Germinal center (tissue), 1 donor: Measurements from ENCODE around the gene TOM1.

Experiments
- DNase-seq: peaks from one replicate; pipeline ENCODE4 v3.0.0; 2012; ENCODE audit warnings: mixed read lengths, low spot score

The TOM1 gene

GRCh38 chr22:35307372-35307771 is 7.7 kb downstream of the TOM1 start:
- DNase-seq: no peak

GRCh38 chr22:35307892-35308291 is 8.2 kb downstream of the TOM1 start:
- no peak for DNase-seq

- DNase-seq: no peak
These were observed 8.9 kb downstream of the TOM1 start for GRCh38 chr22:35308480-35309021.

- DNase-seq: no peak
These were observed 11.2 kb downstream of the TOM1 start for GRCh38 chr22:35310556-35311550.

- DNase-seq: no peak
These were observed 11.9 kb downstream of the TOM1 start for GRCh38 chr22:35311551-35311999.

GRCh38 chr22:35312198-35313059 is 12.7 kb downstream of the TOM1 start:
- no peak for DNase-seq

- DNase-seq: no peak
These were observed 13.8 kb downstream of the TOM1 start for GRCh38 chr22:35313311-35314121.

GRCh38 chr22:35314161-35314942 is 14.7 kb downstream of the TOM1 start:
- no peak for DNase-seq

- no peak for DNase-seq
These were observed 15.6 kb downstream of the TOM1 start for GRCh38 chr22:35315141-35315854.

GRCh38 chr22:35315855-35316745 is 16.4 kb downstream of the TOM1 start:
- DNase-seq: no peak

- DNase-seq: no peak
These were observed 17.1 kb downstream of the TOM1 start for GRCh38 chr22:35316751-35317150.

- no peak for DNase-seq
These were observed 18.1 kb downstream of the TOM1 start for GRCh38 chr22:35317680-35318290.

- DNase-seq: no peak
These were observed 18.9 kb downstream of the TOM1 start for GRCh38 chr22:35318346-35319215.

GRCh38 chr22:35319244-35319985 is 19.7 kb downstream of the TOM1 start:
- no peak for DNase-seq

- no peak for DNase-seq
These were observed 22.4 kb downstream of the TOM1 start for GRCh38 chr22:35322126-35322525.

GRCh38 chr22:35322893-35323292 is 23.2 kb downstream of the TOM1 start:
- no peak for DNase-seq

GRCh38 chr22:35323305-35323704 is 23.6 kb downstream of the TOM1 start:
- DNase-seq: no peak
